AG04449 (cell line): ENCODE data around the gene HOXA5.

Experiments used
- CTCF ChIA-PET: fragments of 350-600 bp; formaldehyde crosslinking; extraction: SDS; loops from one replicate; lab custom pipeline; 2021; ENCODE audit warnings: antibody characterized with exemption; lab: Yijun Ruan, JAX
- POLR2A ChIA-PET: fragments of 400-600, 350-600 bp; formaldehyde crosslinking; extraction: SDS; loops from one replicate; lab custom pipeline; 2020; ENCODE audit warnings: antibody characterized with exemption, inconsistent platforms; lab: Yijun Ruan, JAX
- DNase-seq: peaks from one replicate; pipeline ENCODE4 v3.0.0-alpha.2; 2010; ENCODE audit warnings: low read depth, low spot score
- H3K4me3 ChIP-seq: 2 replicates; pipeline ENCODE4 v1.5.1; 2011; ENCODE audit warnings: low read depth, mild to moderate bottlenecking, control low read depth, low read length
- TF ChIP-seq, protein P1 (sequence below): IDR thresholded peaks from one replicate; pipeline ENCODE4 v1.5.1; 2011; ENCODE audit warnings: mild to moderate bottlenecking, moderate library complexity, low read length, control low read depth, inconsistent platforms; ENCODE audit not compliant: insufficient read depth; ENCODE audit errors: missing control alignments

Gene HOXA5

GRCh38 chr7:27138472-27138871 is 5.0 kb downstream of the HOXA5 start:
- TF ChIP-seq, protein P1, sequence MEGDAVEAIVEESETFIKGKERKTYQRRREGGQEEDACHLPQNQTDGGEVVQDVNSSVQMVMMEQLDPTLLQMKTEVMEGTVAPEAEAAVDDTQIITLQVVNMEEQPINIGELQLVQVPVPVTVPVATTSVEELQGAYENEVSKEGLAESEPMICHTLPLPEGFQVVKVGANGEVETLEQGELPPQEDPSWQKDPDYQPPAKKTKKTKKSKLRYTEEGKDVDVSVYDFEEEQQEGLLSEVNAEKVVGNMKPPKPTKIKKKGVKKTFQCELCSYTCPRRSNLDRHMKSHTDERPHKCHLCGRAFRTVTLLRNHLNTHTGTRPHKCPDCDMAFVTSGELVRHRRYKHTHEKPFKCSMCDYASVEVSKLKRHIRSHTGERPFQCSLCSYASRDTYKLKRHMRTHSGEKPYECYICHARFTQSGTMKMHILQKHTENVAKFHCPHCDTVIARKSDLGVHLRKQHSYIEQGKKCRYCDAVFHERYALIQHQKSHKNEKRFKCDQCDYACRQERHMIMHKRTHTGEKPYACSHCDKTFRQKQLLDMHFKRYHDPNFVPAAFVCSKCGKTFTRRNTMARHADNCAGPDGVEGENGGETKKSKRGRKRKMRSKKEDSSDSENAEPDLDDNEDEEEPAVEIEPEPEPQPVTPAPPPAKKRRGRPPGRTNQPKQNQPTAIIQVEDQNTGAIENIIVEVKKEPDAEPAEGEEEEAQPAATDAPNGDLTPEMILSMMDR, result no peak
- POLR2A ChIA-PET, result no interaction called here
- CTCF ChIA-PET, result no interaction called here
- no peak overlapping the region for H3K4me3 ChIP-seq
- DNase-seq, result no peak

GRCh38 chr7:27137640-27138315 is 5.7 kb downstream of the HOXA5 start:
- CTCF ChIA-PET, result no interaction called here
- no peak overlapping the region for H3K4me3 ChIP-seq
- POLR2A ChIA-PET, result interaction anchor here (0.7 kb wide), 1 partner anchor 14 kb away, joined by 3 read pairs; no protein-coding TSS in a partner anchor
- no peak for DNase-seq
- TF ChIP-seq, protein P1, result no peak

DNA sequence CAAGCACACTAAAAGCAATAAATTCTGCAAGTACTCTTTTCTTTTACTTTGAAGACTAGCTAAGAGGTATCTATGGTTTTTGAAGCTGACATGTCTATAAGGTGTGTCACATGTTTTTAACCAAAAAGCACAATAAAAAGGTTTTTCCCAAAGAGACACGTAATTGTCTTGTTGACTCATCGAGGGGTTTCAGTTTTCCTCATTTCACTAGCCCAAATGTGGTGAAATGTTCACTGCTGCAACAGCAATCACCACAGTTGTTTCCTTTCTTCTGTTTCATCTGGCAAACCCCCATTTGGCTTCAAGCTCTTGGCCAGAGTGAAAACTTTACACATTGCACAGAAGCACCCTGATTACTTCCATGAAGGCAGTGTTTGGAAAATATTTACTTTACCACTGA is 9.1 kb downstream of the HOXA5 start:
- DNase-seq, result no peak
- CTCF ChIA-PET, result interaction anchor here (0.9 to 1.2 kb wide), 2 partner anchors 20 to 445 kb away, joined by 3 read pairs; no protein-coding TSS in a partner anchor
- TF ChIP-seq, protein P1, result no peak
- H3K4me3 ChIP-seq, result no peak overlapping the region
- POLR2A ChIA-PET, result interaction anchor here (1.0 kb wide), 1 partner anchor 36 kb away, joined by 3 read pairs; no protein-coding TSS in a partner anchor

DNA sequence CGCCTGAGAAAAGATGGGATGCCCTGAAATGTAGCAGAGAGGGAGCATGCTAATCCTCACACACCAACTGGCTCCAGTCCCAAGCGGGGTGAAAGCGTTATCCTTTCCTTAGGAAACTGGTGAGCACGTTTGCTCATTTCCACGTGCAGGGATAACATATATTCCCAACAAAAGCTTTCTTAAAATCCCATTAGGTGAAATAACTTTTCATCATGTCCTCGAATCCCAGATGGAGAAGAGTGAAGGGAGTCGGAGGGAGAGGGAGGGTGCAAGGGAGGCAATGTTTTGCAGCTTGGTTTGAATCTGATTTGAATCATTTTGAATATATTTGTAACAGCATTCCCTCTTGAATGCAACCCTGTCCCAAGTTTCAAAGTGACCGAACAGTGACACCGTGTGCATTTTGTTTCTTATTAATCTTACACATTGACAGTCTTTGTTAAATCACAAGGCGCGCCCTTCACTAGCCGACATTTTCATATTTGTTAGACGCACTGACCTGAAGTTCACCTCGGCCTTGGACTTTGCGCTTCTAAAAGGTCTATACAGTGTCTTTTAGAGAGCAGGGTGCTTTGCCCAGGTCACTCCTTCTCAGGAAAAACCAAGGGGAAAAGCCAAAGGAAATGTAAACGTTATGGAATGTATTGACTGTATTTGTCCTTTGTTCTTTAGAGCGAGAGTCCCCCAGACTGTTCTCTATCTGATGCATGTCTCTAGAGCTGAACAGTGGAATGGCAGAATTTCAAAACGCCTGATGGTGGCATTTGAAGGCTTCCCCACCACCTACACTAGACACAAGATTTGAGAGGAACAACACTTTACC is 9.9 kb downstream of the HOXA5 start:
- CTCF ChIA-PET, result interaction anchor here (0.9 to 1.2 kb wide), 2 partner anchors 19 to 446 kb away, joined by 3 read pairs; no protein-coding TSS in a partner anchor
- POLR2A ChIA-PET, result interaction anchor here (1.0 kb wide), 1 partner anchor 35 kb away, joined by 3 read pairs; no protein-coding TSS in a partner anchor
- DNase-seq, result no peak
- TF ChIP-seq, protein P1, result no peak
- no peak overlapping the region for H3K4me3 ChIP-seq

DNA sequence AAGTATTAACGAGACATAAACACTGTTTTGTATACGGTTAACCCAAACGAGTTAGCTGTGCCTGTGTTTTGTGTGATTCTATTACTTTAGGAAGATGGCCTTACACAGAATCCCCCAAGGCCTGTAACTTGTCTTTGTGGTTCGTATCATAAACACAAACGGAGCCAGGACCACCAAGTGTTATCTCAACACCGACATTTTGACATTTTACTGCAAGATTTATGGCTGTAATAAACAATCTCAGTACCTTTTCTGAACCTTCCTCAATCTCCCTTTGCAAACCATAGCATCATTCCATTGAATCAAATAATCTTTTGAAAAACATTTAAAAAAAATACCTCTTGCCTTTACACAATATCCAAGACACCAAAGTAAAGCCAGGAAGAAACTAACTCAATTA is 10.5 kb downstream of the HOXA5 start:
- TF ChIP-seq, protein P1, result no peak
- no peak overlapping the region for H3K4me3 ChIP-seq
- POLR2A ChIA-PET, result no interaction called here
- DNase-seq, result no peak
- CTCF ChIA-PET, result interaction anchor here (1.2 to 2.5 kb wide), 3 partner anchors 11 to 446 kb away, joined by 3 to 19 read pairs (median 16); partner anchors contain the start of gene HOXA5
